DND-41 (cell line): ENCODE measurements around the gene DNAJC4.

ENCODE experiments used
- EZH2 ChIP-seq: IDR thresholded peaks from 3 replicates; pipeline ENCODE4 v1.6.1; 2012; ENCODE audit warnings: borderline replicate concordance, low read depth, mild to moderate bottlenecking, moderate library complexity, low read length, inconsistent platforms; ENCODE audit not compliant: severe bottlenecking
- TF ChIP-seq, protein P1 (sequence below): IDR thresholded peaks from 2 replicates; pipeline ENCODE4 v1.5.1; 2012; ENCODE audit warnings: borderline replicate concordance, low read length, moderate library complexity, mild to moderate bottlenecking; ENCODE audit not compliant: poor library complexity, severe bottlenecking; ENCODE audit errors: extremely low read depth

DNA sequence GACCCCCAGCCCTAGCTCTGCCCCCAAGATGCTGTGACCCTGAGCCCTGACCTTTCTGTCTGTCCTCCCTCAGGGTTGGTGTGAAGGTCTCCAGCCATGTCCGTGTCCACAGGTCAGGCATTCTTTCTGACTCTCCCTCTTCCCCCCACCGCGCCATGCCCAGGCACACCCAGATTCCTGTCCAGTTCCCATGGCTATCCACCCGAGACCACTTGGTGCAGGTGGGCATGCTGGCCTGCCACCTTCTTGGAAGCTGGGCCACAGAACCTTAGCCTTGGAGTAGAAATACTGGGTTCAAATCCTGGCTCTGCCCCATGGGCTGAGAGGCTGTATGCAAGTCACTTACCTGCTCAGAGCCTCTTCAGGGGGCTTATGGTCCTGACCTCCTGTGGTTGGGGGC lies 18.7 kb downstream of the DNAJC4 start:
- no peak for TF ChIP-seq EZH2
- TF ChIP-seq, protein P1, sequence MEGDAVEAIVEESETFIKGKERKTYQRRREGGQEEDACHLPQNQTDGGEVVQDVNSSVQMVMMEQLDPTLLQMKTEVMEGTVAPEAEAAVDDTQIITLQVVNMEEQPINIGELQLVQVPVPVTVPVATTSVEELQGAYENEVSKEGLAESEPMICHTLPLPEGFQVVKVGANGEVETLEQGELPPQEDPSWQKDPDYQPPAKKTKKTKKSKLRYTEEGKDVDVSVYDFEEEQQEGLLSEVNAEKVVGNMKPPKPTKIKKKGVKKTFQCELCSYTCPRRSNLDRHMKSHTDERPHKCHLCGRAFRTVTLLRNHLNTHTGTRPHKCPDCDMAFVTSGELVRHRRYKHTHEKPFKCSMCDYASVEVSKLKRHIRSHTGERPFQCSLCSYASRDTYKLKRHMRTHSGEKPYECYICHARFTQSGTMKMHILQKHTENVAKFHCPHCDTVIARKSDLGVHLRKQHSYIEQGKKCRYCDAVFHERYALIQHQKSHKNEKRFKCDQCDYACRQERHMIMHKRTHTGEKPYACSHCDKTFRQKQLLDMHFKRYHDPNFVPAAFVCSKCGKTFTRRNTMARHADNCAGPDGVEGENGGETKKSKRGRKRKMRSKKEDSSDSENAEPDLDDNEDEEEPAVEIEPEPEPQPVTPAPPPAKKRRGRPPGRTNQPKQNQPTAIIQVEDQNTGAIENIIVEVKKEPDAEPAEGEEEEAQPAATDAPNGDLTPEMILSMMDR, result no peak
